Astrocyte (in vitro differentiated cells and primary cell): ENCODE measurements around the gene PPP2R2B. TPM values are rescaled to one million over a fixed set of nuclear protein-coding genes. Genes with fewer than 3 reads are reported as not detected.

ENCODE experiments used
- DNase-seq: peaks from one replicate; pipeline ENCODE4 v3.0.0-alpha.2; 2010; ENCODE audit warnings: low read depth
- FAIRE-seq: peaks from 2 replicates; lab custom pipeline; 2011; peaks lifted over from hg19 to GRCh38; lab: Jason Lieb, UNC
- H2AFZ ChIP-seq: 2 replicates; pipeline ENCODE4 v1.6.0; 2012; ENCODE audit warnings: low read depth, low read length, inconsistent platforms
- H3K27ac ChIP-seq: 2 replicates; pipeline ENCODE4 v1.5.1; 2011; ENCODE audit warnings: low read depth, low read length, inconsistent platforms
- H3K27me3 ChIP-seq: 2 replicates; pipeline ENCODE4 v1.6.0; 2011; ENCODE audit warnings: low read length, inconsistent platforms; ENCODE audit not compliant: insufficient read depth
- H3K36me3 ChIP-seq: 2 replicates; pipeline ENCODE4 v1.5.1; 2011; ENCODE audit warnings: low read length, inconsistent platforms; ENCODE audit not compliant: insufficient read depth
- H3K4me1 ChIP-seq: 2 replicates; pipeline ENCODE4 v1.5.1; 2011; ENCODE audit warnings: low read length, inconsistent platforms; ENCODE audit not compliant: insufficient read depth
- H3K4me2 ChIP-seq: 2 replicates; pipeline ENCODE4 v1.6.0; 2012; ENCODE audit warnings: low read length, inconsistent platforms
- H3K4me3 ChIP-seq: 2 replicates; pipeline ENCODE4 v1.5.1; 2011; ENCODE audit warnings: low read depth, mild to moderate bottlenecking, low read length, inconsistent platforms; ENCODE audit not compliant: insufficient read depth
- H3K79me2 ChIP-seq: 2 replicates; pipeline ENCODE4 v1.6.0; 2012; ENCODE audit warnings: mild to moderate bottlenecking, low read length, inconsistent platforms; ENCODE audit not compliant: insufficient read depth
- H3K9ac ChIP-seq: 2 replicates; pipeline ENCODE4 v1.6.0; 2012; ENCODE audit warnings: mild to moderate bottlenecking, low read length, inconsistent platforms
- H3K9me3 ChIP-seq: 2 replicates; pipeline ENCODE4 v1.5.1; 2012; ENCODE audit warnings: low read depth, mild to moderate bottlenecking, low read length, inconsistent platforms; ENCODE audit not compliant: insufficient read depth
- H4K20me1 ChIP-seq: 2 replicates; pipeline ENCODE4 v1.6.0; 2012; ENCODE audit warnings: low read length, inconsistent platforms; ENCODE audit not compliant: insufficient read depth
- H3K27ac Mint-ChIP-seq: one replicate; pipeline ENCODE4 v1.8.0; 2021; ENCODE audit warnings: mild to moderate bottlenecking, mixed read lengths; ENCODE audit not compliant: unreplicated experiment
- H3K27me3 Mint-ChIP-seq: one replicate; pipeline ENCODE4 v1.8.0; 2021; ENCODE audit warnings: low read depth, mixed read lengths; ENCODE audit not compliant: unreplicated experiment
- H3K36me3 Mint-ChIP-seq: one replicate; pipeline ENCODE4 v1.8.0; 2021; ENCODE audit warnings: low read depth, mixed read lengths; ENCODE audit not compliant: unreplicated experiment
- H3K4me1 Mint-ChIP-seq: one replicate; pipeline ENCODE4 v1.8.0; 2021; ENCODE audit warnings: low read depth, mixed read lengths; ENCODE audit not compliant: unreplicated experiment
- H3K4me3 Mint-ChIP-seq: one replicate; pipeline ENCODE4 v1.8.0; 2021; ENCODE audit warnings: mild to moderate bottlenecking, moderate library complexity, mixed read lengths; ENCODE audit not compliant: unreplicated experiment
- H3K9me3 Mint-ChIP-seq: one replicate; pipeline ENCODE4 v1.8.0; 2021; ENCODE audit warnings: mild to moderate bottlenecking, mixed read lengths; ENCODE audit not compliant: unreplicated experiment
- CTCF ChIP-seq: IDR thresholded peaks from 2 replicates; pipeline ENCODE4 v1.5.1; 2011; ENCODE audit warnings: low read depth, mild to moderate bottlenecking, inconsistent platforms, low read length, moderate library complexity; ENCODE audit not compliant: insufficient read depth
- EZH2 ChIP-seq: IDR thresholded peaks from 2 replicates; pipeline ENCODE4 v1.6.1; 2012; ENCODE audit warnings: mild to moderate bottlenecking, low read length, inconsistent platforms; ENCODE audit not compliant: insufficient read depth
- total RNA-seq: library from RNA; stranded (reverse); gene quantifications from 2 replicates; pipeline ENCODE4 v1.2.1, GENCODE V29; 2021

PPP2R2B gene
- total RNA-seq, 1 donor from 2014 or later: 5.2 TPM

GRCh38 chr5:146721073-146721815 is 157.3 kb downstream of the PPP2R2B start:
- no peak overlapping the region for H3K4me3 ChIP-seq
- Mint-ChIP-seq H3K4me1 (peaks cover 17% of the 10 kb centered on the region), H3K9me3 (no peaks in the 10 kb centered on the region), H3K36me3 (no peaks in the 10 kb centered on the region), H3K4me3 (no peak overlapping the region), H3K27me3 (no peaks in the 10 kb centered on the region), H3K27ac (no peak overlapping the region)
- H3K4me2 ChIP-seq: no peak overlapping the region
- FAIRE-seq (no peak), DNase-seq (no peak)
- H3K36me3 ChIP-seq: no peaks in the 10 kb centered on the region
- H3K27ac ChIP-seq: no peak overlapping the region
- no peaks in the 10 kb centered on the region for H3K9me3 ChIP-seq
- no peak overlapping the region for H3K9ac ChIP-seq
- no peak for TF ChIP-seq CTCF
- TF ChIP-seq EZH2: no peak
- H3K79me2 ChIP-seq: no peaks in the 10 kb centered on the region
- H3K27me3 ChIP-seq: no peaks in the 10 kb centered on the region
- H4K20me1 ChIP-seq: no peaks in the 10 kb centered on the region
- peaks cover 13% of the 10 kb centered on the region for H3K4me1 ChIP-seq
- no peak overlapping the region for H2AFZ ChIP-seq

- no peak overlapping the region for H3K27ac Mint-ChIP-seq
- FAIRE-seq: no peak
These were observed 158.4 kb downstream of the PPP2R2B start for GRCh38 chr5:146720107-146720506.

More at GRCh38 chr5:146720107-146720506, 158.4 kb downstream of the PPP2R2B start:
- H3K4me3 Mint-ChIP-seq: no peak overlapping the region
- peaks cover 17% of the 10 kb centered on the region for H3K4me1 Mint-ChIP-seq
- no peak overlapping the region for H3K4me3 ChIP-seq
- H3K27ac ChIP-seq: no peak overlapping the region
- no peaks in the 10 kb centered on the region for H3K36me3 ChIP-seq
- DNase-seq: no peak
- no peak overlapping the region for H2AFZ ChIP-seq
- H3K27me3 Mint-ChIP-seq: no peaks in the 10 kb centered on the region
- H3K9me3 ChIP-seq: no peaks in the 10 kb centered on the region
- no peaks in the 10 kb centered on the region for H3K79me2 ChIP-seq
- TF ChIP-seq EZH2: no peak
- no peak for TF ChIP-seq CTCF
- no peaks in the 10 kb centered on the region for H4K20me1 ChIP-seq
- no peaks in the 10 kb centered on the region for H3K9me3 Mint-ChIP-seq
- H3K36me3 Mint-ChIP-seq: no peaks in the 10 kb centered on the region
- peaks cover 13% of the 10 kb centered on the region for H3K4me1 ChIP-seq
- H3K4me2 ChIP-seq: no peak overlapping the region
- no peak overlapping the region for H3K9ac ChIP-seq
- no peaks in the 10 kb centered on the region for H3K27me3 ChIP-seq
